ENCODE measurements around the gene LARGE1.

The LARGE1 gene

DNA sequence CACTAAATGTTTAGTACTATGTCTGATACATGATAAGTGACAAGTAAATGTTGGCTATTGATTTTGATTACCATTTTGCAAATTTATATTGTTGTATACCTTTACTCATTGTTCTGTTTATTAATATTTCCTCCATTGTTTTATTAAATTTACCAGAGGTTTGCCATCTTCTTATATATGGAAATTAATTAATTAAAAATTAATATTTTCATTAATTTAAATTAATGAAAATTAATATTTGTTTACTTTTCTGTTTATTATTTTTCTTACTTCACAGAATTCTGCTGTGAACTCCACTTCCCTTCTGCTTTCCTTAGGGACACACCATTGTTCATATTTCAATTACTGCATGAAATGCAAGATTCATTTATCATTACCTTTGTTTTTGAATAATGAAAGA is 331.0 kb downstream of the LARGE1 start:
- H3K4me1 ChIP-seq (ENCODE audit: control insufficient read depth in 1 of 2, insufficient read depth in 2 of 2, low read length in 2 of 2) = no peaks in the 10 kb centered on the region

DNA sequence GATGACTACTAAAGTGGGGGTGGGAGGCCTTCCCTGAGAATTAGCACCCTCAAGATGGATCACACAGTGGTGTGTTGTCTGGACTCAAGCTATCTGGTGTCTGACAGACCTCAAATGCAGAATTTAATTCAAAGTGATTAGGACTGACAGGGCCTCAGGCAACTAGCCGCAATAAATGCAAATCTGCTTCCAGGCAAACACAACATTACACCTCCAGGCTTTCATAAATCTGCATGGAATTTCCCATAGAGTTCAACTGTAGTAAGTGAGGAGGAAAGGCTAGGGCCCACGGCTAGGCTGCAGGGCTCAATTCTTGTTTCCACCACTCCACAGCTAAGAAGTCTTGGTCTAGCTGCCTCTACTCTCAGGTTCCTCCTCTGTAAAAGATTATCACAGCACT is 331.4 kb downstream of the LARGE1 start:
- Histone ChIP-seq H3K27me3 (ENCODE audit: low read depth, low read length) (no peaks in the 10 kb centered on the region), H3K27ac (ENCODE audit: low read length) (no peak overlapping the region), H3K9me3 (ENCODE audit: control insufficient read depth in 1 of 2, low read length in 2 of 2) (no peaks in the 10 kb centered on the region), H3K36me3 (ENCODE audit: control insufficient read depth in 1 of 2, insufficient read depth in 2 of 2, low read length in 2 of 2) (no peaks in the 10 kb centered on the region), H3K4me1 (ENCODE audit: control insufficient read depth in 1 of 2, insufficient read depth in 2 of 2, low read length in 2 of 2) (no peaks in the 10 kb centered on the region), H3K4me3 (ENCODE audit: low read depth in 1 of 2, low read length in 2 of 2) (no peak overlapping the region)

More for the DNA sequence above, 331.0 kb downstream of the LARGE1 start:
- Histone ChIP-seq H3K27ac (ENCODE audit: low read length) (no peak overlapping the region), H3K4me3 (ENCODE audit: low read depth in 1 of 2, low read length in 2 of 2) (no peak overlapping the region), H3K36me3 (ENCODE audit: control insufficient read depth in 1 of 2, insufficient read depth in 2 of 2, low read length in 2 of 2) (no peaks in the 10 kb centered on the region), H3K9me3 (ENCODE audit: control insufficient read depth in 1 of 2, low read length in 2 of 2) (no peaks in the 10 kb centered on the region), H3K27me3 (ENCODE audit: low read depth, low read length) (no peaks in the 10 kb centered on the region)

DNA sequence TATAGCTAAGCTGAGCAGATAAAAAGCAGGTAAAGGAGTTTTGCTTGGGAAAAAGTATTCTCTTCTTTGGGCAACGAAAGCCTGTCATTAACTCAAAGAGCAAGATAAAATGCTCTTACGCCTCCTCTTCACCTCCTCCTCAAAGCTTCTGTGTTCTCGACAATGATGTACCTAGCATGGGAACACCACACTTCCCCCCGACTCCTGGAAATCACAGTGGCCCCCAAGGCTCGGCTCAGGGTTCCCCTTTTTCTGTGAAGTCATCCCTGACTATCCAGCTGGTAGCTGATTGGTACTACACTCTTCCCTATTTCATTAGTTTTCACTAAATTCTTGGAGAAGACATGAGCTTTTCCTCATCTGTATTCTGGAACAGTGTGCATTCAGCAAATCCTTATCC is 336.1 kb downstream of the LARGE1 start:
- Histone ChIP-seq H3K36me3 (ENCODE audit: control insufficient read depth in 1 of 2, insufficient read depth in 2 of 2, low read length in 2 of 2) (no peaks in the 10 kb centered on the region), H3K4me3 (ENCODE audit: low read depth in 1 of 2, low read length in 2 of 2) (no peak overlapping the region), H3K9me3 (ENCODE audit: control insufficient read depth in 1 of 2, low read length in 2 of 2) (no peaks in the 10 kb centered on the region), H3K27ac (ENCODE audit: low read length) (no peak overlapping the region), H3K4me1 (ENCODE audit: control insufficient read depth in 1 of 2, insufficient read depth in 2 of 2, low read length in 2 of 2) (no peaks in the 10 kb centered on the region), H3K27me3 (ENCODE audit: low read depth, low read length) (no peaks in the 10 kb centered on the region)

DNA sequence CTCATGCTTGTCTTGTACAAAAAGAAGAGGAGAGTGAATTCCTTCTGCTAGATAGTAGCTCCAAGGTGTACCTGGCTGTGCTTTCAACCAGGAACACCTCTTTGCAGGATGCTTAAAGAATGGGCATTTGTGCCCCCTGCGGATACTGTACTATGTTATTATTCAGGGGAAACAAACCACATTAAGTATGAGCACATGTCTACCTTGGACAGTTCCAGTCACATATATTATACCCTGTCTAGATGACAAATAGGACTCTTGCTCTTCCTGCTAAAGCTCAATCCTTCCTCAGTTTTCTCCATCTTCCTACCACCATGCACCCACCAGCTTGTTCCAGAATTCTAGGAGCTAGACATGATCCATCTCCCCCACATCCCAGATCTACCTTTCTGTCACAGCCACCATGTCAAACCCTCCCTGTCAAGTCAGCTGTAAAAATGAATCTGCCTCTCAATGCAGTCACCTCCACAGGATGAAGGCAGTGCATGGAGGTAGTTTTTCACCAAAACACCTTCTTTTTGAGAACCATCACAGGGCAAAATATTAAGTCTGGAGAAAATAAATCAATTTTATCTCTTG is 337.4 kb downstream of the LARGE1 start:
- no peaks in the 10 kb centered on the region for H3K27me3 ChIP-seq (ENCODE audit: low read depth, low read length)
- no peak overlapping the region for H3K27ac ChIP-seq (ENCODE audit: low read length)
- no peak overlapping the region for H3K4me3 ChIP-seq (ENCODE audit: low read depth in 1 of 2, low read length in 2 of 2)
- no peaks in the 10 kb centered on the region for H3K9me3 ChIP-seq (ENCODE audit: control insufficient read depth in 1 of 2, low read length in 2 of 2)
- H3K4me1 ChIP-seq (ENCODE audit: control insufficient read depth in 1 of 2, insufficient read depth in 2 of 2, low read length in 2 of 2) = peaks cover 0 to 4% of the 10 kb centered on the region in 2 donors
- no peaks in the 10 kb centered on the region for H3K36me3 ChIP-seq (ENCODE audit: control insufficient read depth in 1 of 2, insufficient read depth in 2 of 2, low read length in 2 of 2)

DNA sequence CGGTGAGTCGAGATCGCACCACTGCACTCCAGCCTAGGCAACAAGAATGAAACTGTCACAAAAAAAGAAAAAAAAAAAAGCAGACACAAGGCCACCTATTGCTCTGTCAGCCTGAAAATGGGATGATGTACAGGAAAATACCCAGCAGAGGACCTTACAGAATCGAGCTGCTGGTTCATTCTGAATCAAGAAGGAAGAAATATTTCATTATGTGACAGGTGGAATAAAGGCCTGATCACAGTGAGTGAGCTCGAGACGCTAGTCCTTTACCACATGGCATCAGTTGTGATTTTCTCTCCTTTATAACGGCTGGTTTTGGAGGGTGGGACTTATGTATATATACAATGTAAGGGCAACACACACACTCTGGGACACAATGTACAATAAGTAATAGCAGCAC is 340.0 kb downstream of the LARGE1 start:
- Histone ChIP-seq H3K27me3 (ENCODE audit: low read depth, low read length) (no peaks in the 10 kb centered on the region), H3K36me3 (ENCODE audit: control insufficient read depth in 1 of 2, insufficient read depth in 2 of 2, low read length in 2 of 2) (no peaks in the 10 kb centered on the region), H3K4me1 (ENCODE audit: control insufficient read depth in 1 of 2, insufficient read depth in 2 of 2, low read length in 2 of 2) (peaks cover 0 to 12% of the 10 kb centered on the region in 2 donors), H3K4me3 (ENCODE audit: low read depth in 1 of 2, low read length in 2 of 2) (no peak overlapping the region), H3K27ac (ENCODE audit: low read length) (no peak overlapping the region), H3K9me3 (ENCODE audit: control insufficient read depth in 1 of 2, low read length in 2 of 2) (no peaks in the 10 kb centered on the region)

DNA sequence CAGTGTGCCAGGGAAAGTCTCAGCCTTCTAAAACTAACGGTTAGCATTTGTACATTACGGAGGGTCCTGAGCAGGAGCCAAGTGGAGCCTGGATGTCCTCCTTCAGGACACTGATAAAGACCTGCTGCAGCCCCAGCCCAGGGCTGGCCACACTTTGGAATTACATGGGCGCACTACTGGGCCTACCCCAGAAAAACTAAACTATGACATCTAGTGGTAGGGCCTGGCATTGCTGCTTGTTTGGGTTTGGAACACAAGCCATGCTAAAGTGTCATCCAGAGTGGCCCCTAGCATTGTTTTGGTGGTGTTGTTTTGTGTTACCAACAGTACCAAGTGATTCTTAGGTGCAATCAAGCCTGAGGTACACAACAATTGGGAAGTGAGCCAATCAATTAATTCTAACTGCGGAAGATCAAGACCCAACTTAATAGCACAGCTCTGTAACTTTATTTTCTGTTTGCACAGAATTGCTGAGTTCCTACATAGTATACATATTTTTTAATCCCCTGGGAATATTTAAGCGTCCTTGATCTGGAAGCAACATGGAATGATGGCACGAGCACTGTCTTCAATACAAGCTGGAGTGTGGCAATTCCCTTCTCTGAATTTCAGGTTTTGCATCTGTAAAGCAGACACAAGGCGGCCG is 340.7 kb downstream of the LARGE1 start:
- H3K4me1 ChIP-seq (ENCODE audit: control insufficient read depth in 1 of 2, insufficient read depth in 2 of 2, low read length in 2 of 2) = peaks cover 0 to 15% of the 10 kb centered on the region in 2 donors
- no peak overlapping the region for H3K27ac ChIP-seq (ENCODE audit: low read length)
- no peaks in the 10 kb centered on the region for H3K9me3 ChIP-seq (ENCODE audit: control insufficient read depth in 1 of 2, low read length in 2 of 2)
- no peaks in the 10 kb centered on the region for H3K36me3 ChIP-seq (ENCODE audit: control insufficient read depth in 1 of 2, insufficient read depth in 2 of 2, low read length in 2 of 2)
- no peaks in the 10 kb centered on the region for H3K27me3 ChIP-seq (ENCODE audit: low read depth, low read length)
- no peak overlapping the region for H3K4me3 ChIP-seq (ENCODE audit: low read depth in 1 of 2, low read length in 2 of 2)

DNA sequence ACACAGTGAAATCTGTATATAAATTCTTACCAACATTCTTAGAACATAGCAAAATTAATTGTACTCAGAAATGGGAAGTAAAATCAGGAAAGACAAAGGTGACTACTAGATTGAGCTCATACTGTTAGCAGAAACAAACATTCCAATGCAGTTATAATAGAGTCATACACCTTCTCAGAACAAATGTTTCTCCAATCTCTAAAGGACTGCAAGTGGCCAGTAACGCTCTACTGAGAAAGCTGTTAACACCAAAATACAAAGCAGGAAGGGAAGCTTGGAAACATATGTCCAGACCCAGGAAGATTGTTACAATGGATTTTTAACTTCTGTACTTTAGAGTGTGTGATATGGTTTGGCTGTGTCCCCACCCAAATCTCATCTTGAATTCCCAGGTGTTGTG is 341.5 kb downstream of the LARGE1 start:
- Histone ChIP-seq H3K4me1 (ENCODE audit: control insufficient read depth in 1 of 2, insufficient read depth in 2 of 2, low read length in 2 of 2) (peaks cover 0 to 15% of the 10 kb centered on the region in 2 donors), H3K27ac (ENCODE audit: low read length) (no peak overlapping the region), H3K9me3 (ENCODE audit: control insufficient read depth in 1 of 2, low read length in 2 of 2) (no peaks in the 10 kb centered on the region), H3K36me3 (ENCODE audit: control insufficient read depth in 1 of 2, insufficient read depth in 2 of 2, low read length in 2 of 2) (no peaks in the 10 kb centered on the region), H3K27me3 (ENCODE audit: low read depth, low read length) (no peaks in the 10 kb centered on the region), H3K4me3 (ENCODE audit: low read depth in 1 of 2, low read length in 2 of 2) (no peak overlapping the region)

DNA sequence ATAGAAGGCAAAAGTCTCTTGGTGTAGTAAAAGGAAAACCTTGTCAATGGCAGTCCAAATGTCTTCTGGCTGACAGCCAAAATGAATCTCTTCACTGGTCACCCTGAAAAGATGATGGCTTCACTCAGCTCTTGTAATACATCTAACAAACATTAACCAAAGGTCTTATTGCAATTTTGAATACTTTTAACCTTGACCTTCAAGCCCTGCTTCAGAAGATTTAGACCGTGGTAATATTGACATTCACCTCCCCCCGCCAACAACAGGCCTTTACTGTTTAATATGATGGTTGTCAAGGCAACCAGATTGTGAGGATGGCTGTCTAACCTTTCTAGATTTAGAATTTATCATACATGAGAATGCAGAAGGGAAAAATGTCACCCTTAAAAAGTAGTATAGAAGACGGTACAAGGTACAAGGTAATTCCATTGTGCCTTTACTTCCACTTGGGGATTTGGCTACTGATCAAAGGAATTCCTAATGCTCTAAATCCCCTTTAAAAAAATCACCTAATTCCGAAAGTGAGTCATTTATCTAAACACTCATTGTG is 342.3 kb downstream of the LARGE1 start:
- no peak overlapping the region for H3K27ac ChIP-seq (ENCODE audit: low read length)
- H3K4me1 ChIP-seq (ENCODE audit: control insufficient read depth in 1 of 2, insufficient read depth in 2 of 2, low read length in 2 of 2) = peaks cover 0 to 15% of the 10 kb centered on the region in 2 donors
- no peak overlapping the region for H3K4me3 ChIP-seq (ENCODE audit: low read depth in 1 of 2, low read length in 2 of 2)
- H3K36me3 ChIP-seq (ENCODE audit: control insufficient read depth in 1 of 2, insufficient read depth in 2 of 2, low read length in 2 of 2) = no peaks in the 10 kb centered on the region
- H3K9me3 ChIP-seq (ENCODE audit: control insufficient read depth in 1 of 2, low read length in 2 of 2) = no peaks in the 10 kb centered on the region
- no peaks in the 10 kb centered on the region for H3K27me3 ChIP-seq (ENCODE audit: low read depth, low read length)

DNA sequence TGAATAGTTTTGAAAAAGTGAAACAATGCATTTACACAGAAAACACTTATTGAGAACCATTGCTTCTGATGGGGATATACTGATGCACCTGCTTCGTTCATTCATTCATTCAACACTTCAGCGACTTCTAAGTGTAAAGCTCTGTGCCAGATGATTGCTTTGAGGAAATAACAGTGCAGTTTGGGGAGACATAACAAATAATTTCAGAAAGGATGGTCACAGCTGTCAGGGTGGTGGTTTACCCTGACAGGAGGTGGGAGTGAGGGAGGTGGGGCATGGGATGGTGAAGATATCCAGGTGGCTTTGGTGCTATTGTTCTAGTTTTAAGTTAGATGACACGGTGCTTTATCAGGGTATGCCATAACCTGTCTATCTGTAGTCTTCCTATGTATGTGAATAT is 344.1 kb downstream of the LARGE1 start:
- Histone ChIP-seq H3K9me3 (ENCODE audit: control insufficient read depth in 1 of 2, low read length in 2 of 2) (no peaks in the 10 kb centered on the region), H3K36me3 (ENCODE audit: control insufficient read depth in 1 of 2, insufficient read depth in 2 of 2, low read length in 2 of 2) (no peaks in the 10 kb centered on the region), H3K27me3 (ENCODE audit: low read depth, low read length) (no peaks in the 10 kb centered on the region), H3K4me1 (ENCODE audit: control insufficient read depth in 1 of 2, insufficient read depth in 2 of 2, low read length in 2 of 2) (peaks cover 0 to 15% of the 10 kb centered on the region in 2 donors), H3K27ac (ENCODE audit: low read length) (no peak overlapping the region), H3K4me3 (ENCODE audit: low read depth in 1 of 2, low read length in 2 of 2) (no peak overlapping the region)

DNA sequence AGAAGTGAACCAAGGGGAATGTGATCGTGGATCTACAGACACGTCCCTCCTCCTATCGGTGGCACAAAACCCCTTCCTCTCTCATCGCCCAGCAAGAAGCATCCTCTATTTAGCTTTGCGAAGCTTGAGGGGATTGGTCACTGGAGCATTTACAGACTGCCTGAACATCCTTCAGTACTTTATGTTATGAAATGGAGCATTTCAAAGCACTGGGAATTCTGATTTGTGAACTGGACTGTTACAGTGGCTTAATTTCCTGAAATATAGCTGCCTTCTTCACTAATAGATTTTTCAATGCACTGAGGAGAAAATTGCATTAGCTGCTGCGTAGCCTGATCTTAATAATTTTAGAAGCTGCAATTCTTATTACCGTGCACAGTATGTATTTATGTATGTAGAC is 344.5 kb downstream of the LARGE1 start:
- no peaks in the 10 kb centered on the region for H3K36me3 ChIP-seq (ENCODE audit: control insufficient read depth in 1 of 2, insufficient read depth in 2 of 2, low read length in 2 of 2)
- no peaks in the 10 kb centered on the region for H3K9me3 ChIP-seq (ENCODE audit: control insufficient read depth in 1 of 2, low read length in 2 of 2)
- H3K4me3 ChIP-seq (ENCODE audit: low read depth in 1 of 2, low read length in 2 of 2) = no peak overlapping the region
- peaks cover 0 to 15% of the 10 kb centered on the region in 2 donors for H3K4me1 ChIP-seq (ENCODE audit: control insufficient read depth in 1 of 2, insufficient read depth in 2 of 2, low read length in 2 of 2)
- H3K27me3 ChIP-seq (ENCODE audit: low read depth, low read length) = no peaks in the 10 kb centered on the region
- H3K27ac ChIP-seq (ENCODE audit: low read length) = no peak overlapping the region

DNA sequence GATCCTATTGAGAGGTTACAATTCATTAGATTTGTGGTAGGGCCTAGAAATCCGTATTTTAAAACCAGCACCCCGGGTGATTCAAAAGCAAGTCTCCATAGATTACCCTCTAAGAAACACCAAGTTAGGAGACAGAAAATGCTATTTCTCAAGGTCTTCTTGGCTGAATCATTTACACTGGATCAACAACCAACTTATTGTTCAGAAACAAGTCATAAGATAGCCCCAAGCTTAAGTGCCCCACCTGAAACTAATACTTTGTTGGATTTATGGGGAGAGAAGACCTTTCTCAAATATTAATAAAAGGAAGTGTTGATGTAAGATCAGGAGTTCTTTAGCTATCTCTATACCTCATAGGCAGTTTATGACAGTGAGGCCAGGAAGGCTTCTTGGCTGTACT is 345.2 kb downstream of the LARGE1 start:
- Histone ChIP-seq H3K36me3 (ENCODE audit: control insufficient read depth in 1 of 2, insufficient read depth in 2 of 2, low read length in 2 of 2) (no peaks in the 10 kb centered on the region), H3K9me3 (ENCODE audit: control insufficient read depth in 1 of 2, low read length in 2 of 2) (no peaks in the 10 kb centered on the region), H3K27ac (ENCODE audit: low read length) (no peak overlapping the region), H3K27me3 (ENCODE audit: low read depth, low read length) (no peaks in the 10 kb centered on the region), H3K4me3 (ENCODE audit: low read depth in 1 of 2, low read length in 2 of 2) (no peak overlapping the region), H3K4me1 (ENCODE audit: control insufficient read depth in 1 of 2, insufficient read depth in 2 of 2, low read length in 2 of 2) (peaks cover 0 to 15% of the 10 kb centered on the region in 2 donors)

DNA sequence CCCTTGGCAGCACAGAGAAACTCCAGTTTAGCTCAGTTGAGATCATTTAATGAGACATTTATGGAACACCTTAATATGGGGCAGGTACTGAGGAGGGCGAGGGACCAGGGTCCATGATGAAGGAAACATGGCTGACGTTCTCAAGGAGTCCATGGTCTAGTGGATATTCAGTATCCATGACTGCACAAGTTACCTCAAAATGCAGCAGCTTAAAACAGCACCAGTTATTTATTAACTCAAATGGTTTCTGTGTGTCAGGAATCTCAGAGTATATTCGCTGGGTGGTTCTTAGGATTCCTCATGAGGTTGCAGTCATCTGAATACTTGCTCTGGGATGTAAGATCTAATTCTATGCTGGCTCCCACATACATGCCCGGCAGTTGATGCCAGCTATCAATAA is 346.8 kb downstream of the LARGE1 start:
- no peak overlapping the region for H3K27ac ChIP-seq (ENCODE audit: low read length)
- no peaks in the 10 kb centered on the region for H3K9me3 ChIP-seq (ENCODE audit: control insufficient read depth in 1 of 2, low read length in 2 of 2)
- H3K4me3 ChIP-seq (ENCODE audit: low read depth in 1 of 2, low read length in 2 of 2) = no peak overlapping the region
- H3K27me3 ChIP-seq (ENCODE audit: low read depth, low read length) = no peaks in the 10 kb centered on the region
- H3K4me1 ChIP-seq (ENCODE audit: control insufficient read depth in 1 of 2, insufficient read depth in 2 of 2, low read length in 2 of 2) = peaks cover 0 to 22% of the 10 kb centered on the region in 2 donors
- H3K36me3 ChIP-seq (ENCODE audit: control insufficient read depth in 1 of 2, insufficient read depth in 2 of 2, low read length in 2 of 2) = no peaks in the 10 kb centered on the region
